Measurements from ENCODE around the gene SMIM45.

- TF ChIP-seq EZH2 (optimal IDR thresholded peaks at IDR 0.05; ENCODE audit: low read depth, low read length), result no peak
- TF ChIP-seq CTCF (IDR thresholded peaks at IDR 0.05; ENCODE audit: low read length), result no peak
- TF ChIP-seq EZH2phosphoT487 (IDR thresholded peaks at IDR 0.05; ENCODE audit: low read length), result no peak
Measured at GRCh38 chr22:41933411-41934177, 18.4 kb upstream of the SMIM45 start.
